Duodenal mucosa (tissue), 2 donors: ENCODE measurements around the gene NEDD9.

Source experiments
- H3K27ac ChIP-seq: one replicate; pipeline ENCODE4 v1.7.0; 2013; ENCODE audit warnings: low read depth, low read length
- H3K27me3 ChIP-seq, 2 donors: one replicate each; pipeline ENCODE4 v1.7.0; 2013; ENCODE audit warnings: low read length in 2 of 2, control low read depth in 1 of 2; ENCODE audit not compliant: insufficient read depth in 2 of 2, control insufficient read depth in 1 of 2
- H3K36me3 ChIP-seq, 2 donors: one replicate each; pipeline ENCODE4 v1.7.0; 2013; ENCODE audit warnings: low read length in 2 of 2, control low read depth in 1 of 2; ENCODE audit not compliant: insufficient read depth in 2 of 2, control insufficient read depth in 1 of 2
- H3K4me1 ChIP-seq, 2 donors: one replicate each; pipeline ENCODE4 v1.7.0; 2013; ENCODE audit warnings: low read length in 2 of 2, control low read depth in 1 of 2; ENCODE audit not compliant: insufficient read depth in 2 of 2, control insufficient read depth in 1 of 2
- H3K4me3 ChIP-seq, 2 donors: one replicate each; pipeline ENCODE4 v1.7.0; 2013; ENCODE audit warnings: low read length in 2 of 2, low read depth in 1 of 2
- H3K9ac ChIP-seq, 2 donors: one replicate each; pipeline ENCODE4 v1.7.0; 2013; ENCODE audit warnings: low read length in 2 of 2, low read depth in 1 of 2
- H3K9me3 ChIP-seq, 2 donors: one replicate each; pipeline ENCODE4 v1.7.0; 2013; ENCODE audit warnings: low read length in 2 of 2, control low read depth in 1 of 2; ENCODE audit not compliant: control insufficient read depth in 1 of 2

The NEDD9 gene

DNA sequence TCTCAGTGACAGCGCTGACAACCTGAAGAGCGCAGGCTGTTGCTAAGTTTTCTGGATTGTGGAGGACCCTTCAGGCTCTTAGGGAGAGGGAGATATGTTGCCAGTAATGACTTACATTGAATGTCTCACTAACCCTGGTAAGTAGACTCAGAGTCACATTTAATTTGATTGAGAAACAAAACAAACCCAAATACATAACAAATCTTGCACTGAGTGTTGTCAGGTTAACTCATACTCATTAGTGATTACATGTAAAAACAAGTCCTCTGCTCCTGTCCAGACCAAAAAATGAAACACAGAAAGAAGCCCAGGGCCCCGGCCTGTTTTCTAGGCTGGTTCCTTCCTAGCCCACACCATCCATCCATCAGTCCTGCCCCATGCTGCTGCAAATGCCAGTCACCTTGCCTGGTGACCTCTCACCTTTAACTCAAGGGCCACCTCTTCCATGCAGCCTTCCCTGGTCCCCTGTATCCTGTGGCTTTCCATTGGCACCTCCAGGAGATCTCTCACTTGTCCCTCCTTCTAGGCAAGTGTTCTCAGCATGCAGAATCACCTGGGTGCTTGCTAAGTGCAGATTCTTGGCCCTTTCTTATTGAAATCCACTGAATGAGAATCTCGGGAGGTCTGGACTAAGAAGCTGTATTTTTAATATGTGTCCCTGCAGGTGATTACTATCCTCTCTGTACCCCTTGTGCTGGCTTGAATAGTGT, 86.2 kb downstream of the NEDD9 start:
- no peak overlapping the region for H3K9ac ChIP-seq
- no peak overlapping the region for H3K27ac ChIP-seq
- no peak overlapping the region for H3K4me3 ChIP-seq
- H3K36me3 ChIP-seq: no peaks in the 10 kb centered on the region
- no peaks in the 10 kb centered on the region for H3K9me3 ChIP-seq
- no peaks in the 10 kb centered on the region for H3K4me1 ChIP-seq
- no peaks in the 10 kb centered on the region for H3K27me3 ChIP-seq

- Histone ChIP-seq H3K27me3 (no peaks in the 10 kb centered on the region), H3K9ac (no peak overlapping the region), H3K4me1 (no peaks in the 10 kb centered on the region), H3K27ac (no peak overlapping the region), H3K4me3 (no peak overlapping the region), H3K36me3 (no peaks in the 10 kb centered on the region), H3K9me3 (no peaks in the 10 kb centered on the region)
Observed at GRCh38 chr6:11144393-11144851, 88.0 kb downstream of the NEDD9 start.

- H3K27me3 ChIP-seq: no peaks in the 10 kb centered on the region
- no peak overlapping the region for H3K9ac ChIP-seq
- H3K27ac ChIP-seq: no peak overlapping the region
- H3K4me1 ChIP-seq: no peaks in the 10 kb centered on the region
- H3K4me3 ChIP-seq: no peak overlapping the region
- H3K36me3 ChIP-seq: no peaks in the 10 kb centered on the region
- H3K9me3 ChIP-seq: no peaks in the 10 kb centered on the region
Observed at GRCh38 chr6:11143394-11144371, 88.8 kb downstream of the NEDD9 start.

- no peak overlapping the region for H3K9ac ChIP-seq
- H3K27ac ChIP-seq: no peak overlapping the region
- no peak overlapping the region for H3K4me3 ChIP-seq
- H3K4me1 ChIP-seq: no peaks in the 10 kb centered on the region
- H3K9me3 ChIP-seq: no peaks in the 10 kb centered on the region
- no peaks in the 10 kb centered on the region for H3K36me3 ChIP-seq
- no peaks in the 10 kb centered on the region for H3K27me3 ChIP-seq
Observed at GRCh38 chr6:11142296-11143027, 90.0 kb downstream of the NEDD9 start.

- Histone ChIP-seq H3K27ac (no peak overlapping the region), H3K9ac (no peak overlapping the region), H3K4me1 (no peaks in the 10 kb centered on the region), H3K27me3 (no peaks in the 10 kb centered on the region), H3K9me3 (no peaks in the 10 kb centered on the region), H3K4me3 (no peak overlapping the region), H3K36me3 (no peaks in the 10 kb centered on the region)
Observed at GRCh38 chr6:11141295-11141694, 91.2 kb downstream of the NEDD9 start.

DNA sequence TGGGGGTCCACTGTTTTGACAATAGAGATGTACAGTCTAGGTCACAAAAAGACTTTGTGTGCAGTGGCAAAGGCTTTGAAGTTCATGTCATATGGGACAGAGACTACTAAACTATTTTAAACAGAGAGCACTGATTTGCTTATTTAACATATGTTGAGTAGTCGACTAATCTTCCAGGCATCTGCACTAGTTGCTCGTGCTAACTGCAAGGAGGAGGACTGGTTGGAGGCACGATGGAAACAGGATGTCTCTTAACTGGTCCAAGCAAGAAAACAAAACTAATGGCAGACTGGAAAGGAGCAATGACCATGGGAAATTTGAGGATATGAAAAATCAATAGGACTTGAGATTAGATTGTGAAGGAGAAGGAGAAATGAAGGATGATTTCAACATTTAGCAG, 92.4 kb downstream of the NEDD9 start:
- Histone ChIP-seq H3K27ac (no peak overlapping the region), H3K9ac (no peak overlapping the region), H3K4me3 (no peak overlapping the region), H3K9me3 (no peaks in the 10 kb centered on the region), H3K4me1 (no peaks in the 10 kb centered on the region), H3K27me3 (no peaks in the 10 kb centered on the region), H3K36me3 (peaks cover 0 to 10% of the 10 kb centered on the region in 2 donors)

- Histone ChIP-seq H3K9ac (no peak overlapping the region), H3K36me3 (peaks cover 0 to 16% of the 10 kb centered on the region in 2 donors), H3K27me3 (no peaks in the 10 kb centered on the region), H3K4me3 (no peak overlapping the region), H3K4me1 (no peaks in the 10 kb centered on the region), H3K9me3 (no peaks in the 10 kb centered on the region), H3K27ac (no peak overlapping the region)
Observed at GRCh38 chr6:11139051-11139960, 93.2 kb downstream of the NEDD9 start.

DNA sequence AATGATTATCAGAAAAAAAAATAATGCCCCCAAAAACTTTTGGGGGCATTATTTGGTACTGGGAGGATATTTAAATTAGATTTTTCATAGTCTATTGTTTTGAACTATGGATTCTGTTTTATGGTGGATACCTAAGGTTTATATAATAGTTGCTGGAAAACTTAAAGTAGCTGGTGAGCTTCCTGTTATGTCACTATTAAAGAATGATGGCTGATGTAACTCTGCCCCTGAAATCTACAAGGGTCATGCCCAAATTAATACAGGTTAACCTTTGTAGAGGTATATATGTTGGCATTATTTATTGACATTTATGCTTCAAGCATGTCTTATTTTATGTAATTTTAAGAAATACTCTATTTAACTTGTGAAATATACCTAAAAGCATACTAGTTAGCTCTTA, 95.7 kb downstream of the NEDD9 start:
- Histone ChIP-seq H3K27ac (no peak overlapping the region), H3K4me1 (no peaks in the 10 kb centered on the region), H3K4me3 (no peak overlapping the region), H3K9ac (no peak overlapping the region), H3K36me3 (peaks cover 0 to 16% of the 10 kb centered on the region in 2 donors), H3K9me3 (no peaks in the 10 kb centered on the region), H3K27me3 (no peaks in the 10 kb centered on the region)
